Muscle of back (tissue), 13 donors: Measurements from ENCODE around the gene MRPS18B. TPM values are rescaled to one million over a fixed set of nuclear protein-coding genes. Genes with fewer than 3 reads are reported as not detected.

Source experiments
- DNase-seq, 3 donors: peaks; one replicate each; pipeline versions ENCODE4 v3.0.0 to v3.0.0-alpha.2; 2013
- long read RNA-seq, 9 donors: transcript quantifications; one replicate each; lab custom pipeline, GENCODE V29; 2026
- polyA plus RNA-seq, 10 donors: library from polyadenylated mRNA; unstranded; fragments of 120-200 nt; gene quantifications; one replicate each; pipeline ENCODE4 v1.2.1, GENCODE V29; 2013; ENCODE audit not compliant: insufficient read length in 10 of 10

MRPS18B gene
- 10 to 100 TPM; 44.3 to 60.3 (median 53.2) TPM for polyA plus RNA-seq
- long read RNA-seq, donor 1, transcript MRPS18B-206 (7 exons, 1,532 nt): major isoform, 21 of 67 reads
- long read RNA-seq, donor 1, partial matches to known transcripts: 46 of 67 reads
- long read RNA-seq, donor 1, other reads (novel, unspliced or antisense): 0 of 67 reads
- long read RNA-seq, donor 2, transcript MRPS18B-206 (7 exons, 1,532 nt): major isoform, 18 of 68 reads
- long read RNA-seq, donor 2, partial matches to known transcripts: 50 of 68 reads
- long read RNA-seq, donor 2, other reads (novel, unspliced or antisense): 0 of 68 reads
- long read RNA-seq, donor 3: 0 reads
- long read RNA-seq, donor 4, transcript MRPS18B-206 (7 exons, 1,532 nt): major isoform, 20 of 42 reads
- long read RNA-seq, donor 4, partial matches to known transcripts: 21 of 42 reads
- long read RNA-seq, donor 4, other reads (novel, unspliced or antisense): 0 of 42 reads
- long read RNA-seq, donor 5, transcript MRPS18B-206 (7 exons, 1,532 nt): major isoform, 27 of 114 reads
- long read RNA-seq, donor 5, partial matches to known transcripts: 80 of 114 reads
- long read RNA-seq, donor 5, other reads (novel, unspliced or antisense): 7 of 114 reads
- long read RNA-seq, donor 6, transcript MRPS18B-206 (7 exons, 1,532 nt): major isoform, 35 of 91 reads
- long read RNA-seq, donor 6, partial matches to known transcripts: 55 of 91 reads
- long read RNA-seq, donor 6, other reads (novel, unspliced or antisense): 0 of 91 reads
- long read RNA-seq, donor 7, transcript MRPS18B-206 (7 exons, 1,532 nt): major isoform, 17 of 17 reads
- long read RNA-seq, donor 7, partial matches to known transcripts: 0 of 17 reads
- long read RNA-seq, donor 7, other reads (novel, unspliced or antisense): 0 of 17 reads
- long read RNA-seq, donor 8, transcript MRPS18B-206 (7 exons, 1,532 nt): major isoform, 13 of 13 reads
- long read RNA-seq, donor 8, partial matches to known transcripts: 0 of 13 reads
- long read RNA-seq, donor 8, other reads (novel, unspliced or antisense): 0 of 13 reads
- long read RNA-seq, donor 9, transcript MRPS18B-206 (7 exons, 1,532 nt): major isoform, 5 of 5 reads
- long read RNA-seq, donor 9, partial matches to known transcripts: 0 of 5 reads
- long read RNA-seq, donor 9, other reads (novel, unspliced or antisense): 0 of 5 reads

- DNase-seq: peak; percentile 99 to 100 (median 99)
Measured at GRCh38 chr6:30617565-30618269, at the start of gene MRPS18B. TSS of gene MRPS18B (plus strand) at chr6:30617840. CDS start at chr6:30617866, 26 bp downstream.

- DNase-seq: no peak
Measured at GRCh38 chr6:30568245-30568644, 49.4 kb upstream of the MRPS18B start.

GRCh38 chr6:30570263-30570662 lies 47.4 kb upstream of the MRPS18B start:
- no peak for DNase-seq

GRCh38 chr6:30570740-30571074 lies 46.9 kb upstream of the MRPS18B start:
- no peak for DNase-seq

- peak; percentile 97 to 100 (median 99) for DNase-seq
Measured at GRCh38 chr6:30571075-30571761, 46.4 kb upstream of the MRPS18B start, which contains the start of gene ABCF1. TSS of gene ABCF1 (plus strand) at chr6:30571442. CDS start at chr6:30571488, 46 bp downstream.

- no peak for DNase-seq
Measured at GRCh38 chr6:30571762-30572082, 45.9 kb upstream of the MRPS18B start.

- no peak for DNase-seq
Measured at GRCh38 chr6:30572148-30572547, 45.5 kb upstream of the MRPS18B start.

- no peak for DNase-seq
Measured at GRCh38 chr6:30573113-30573512, 44.5 kb upstream of the MRPS18B start.

GRCh38 chr6:30578051-30578450 lies 39.6 kb upstream of the MRPS18B start:
- DNase-seq: no peak

GRCh38 chr6:30583921-30584320 lies 33.7 kb upstream of the MRPS18B start:
- DNase-seq: no peak

GRCh38 chr6:30589754-30590358 lies 27.8 kb upstream of the MRPS18B start:
- DNase-seq: no peak

GRCh38 chr6:30590509-30590908 lies 27.1 kb upstream of the MRPS18B start:
- DNase-seq: no peak

- DNase-seq: no peak
Measured at GRCh38 chr6:30591008-30591407, 26.6 kb upstream of the MRPS18B start.

- DNase-seq: no peak
Measured at GRCh38 chr6:30592287-30592686, 25.4 kb upstream of the MRPS18B start.

- peak; percentile 53 to 82 (median 67) for DNase-seq
Measured at GRCh38 chr6:30597315-30598144, 20.1 kb upstream of the MRPS18B start.

GRCh38 chr6:30598912-30599624 lies 18.6 kb upstream of the MRPS18B start:
- DNase-seq: no peak

- DNase-seq: no peak
Measured at GRCh38 chr6:30599625-30600324, 17.9 kb upstream of the MRPS18B start.

- no peak for DNase-seq
Measured at GRCh38 chr6:30600451-30600961, 17.1 kb upstream of the MRPS18B start.
